ENCODE results near the gene HEPN1.
"Not testable (repeated sequence)": the region's sequence is repeated elsewhere in the genome, so short reads cannot be mapped to it uniquely, and the experiment has no call there.

The HEPN1 gene

DNA sequence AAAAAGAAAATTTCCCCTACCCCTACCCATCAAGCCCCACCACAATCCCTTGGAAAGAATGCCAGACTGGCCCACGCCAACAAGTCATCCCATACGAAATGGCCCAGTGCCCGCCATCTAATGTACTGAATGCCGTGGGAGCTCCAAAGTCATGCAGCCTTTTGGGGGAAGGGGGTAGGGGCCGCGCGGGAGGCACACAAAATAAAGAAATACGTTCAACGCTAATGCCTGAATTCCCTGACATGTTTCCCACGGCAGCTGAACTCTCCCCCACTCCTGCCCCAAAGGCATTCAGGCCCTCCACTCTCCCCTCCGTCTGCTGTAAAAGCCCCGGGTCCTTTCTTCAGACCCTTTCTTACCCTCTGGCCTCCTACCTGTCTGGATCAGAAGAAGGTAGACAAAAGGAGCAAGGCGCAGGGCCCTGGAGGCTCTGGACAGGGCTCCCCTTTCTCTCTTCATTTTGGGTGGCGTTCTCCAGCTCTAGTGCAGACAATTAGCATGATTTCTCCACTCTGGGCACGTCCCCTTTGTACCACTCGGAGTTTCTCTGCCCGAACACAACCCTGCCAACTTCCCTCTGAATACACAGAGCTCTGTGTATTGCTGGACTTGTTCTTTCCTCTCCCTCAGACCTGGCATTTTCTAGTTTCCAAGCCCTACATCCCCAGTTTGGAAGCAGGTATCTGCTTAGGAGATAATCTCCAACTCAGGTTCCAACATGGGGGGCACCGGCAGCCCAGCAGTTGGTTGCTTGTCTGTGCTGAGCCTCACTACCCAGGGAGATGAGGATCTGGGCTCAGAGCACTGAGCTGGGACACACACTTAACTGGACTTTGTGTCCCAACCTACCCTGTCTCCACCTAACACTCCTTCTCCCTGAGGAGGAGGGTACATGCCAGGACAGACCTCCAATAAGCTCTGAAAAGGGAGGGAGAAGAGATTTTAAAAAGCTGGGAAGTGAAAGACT lies 16.8 kb downstream of the HEPN1 start, which contains the start of gene HEPACAM:
Gene HEPACAM, minus strand, starts transcription at position 500 of the 967 bp plus-strand sequence. Its CDS starts 41 bp downstream, at position 459.
- DNase-seq = no peak
- in situ Hi-C loops (cut with MboI; ENCODE audit: low pct_unique_long_range_greater_than_20kb, low sequenced_read_pairs) = no loop called here

DNA sequence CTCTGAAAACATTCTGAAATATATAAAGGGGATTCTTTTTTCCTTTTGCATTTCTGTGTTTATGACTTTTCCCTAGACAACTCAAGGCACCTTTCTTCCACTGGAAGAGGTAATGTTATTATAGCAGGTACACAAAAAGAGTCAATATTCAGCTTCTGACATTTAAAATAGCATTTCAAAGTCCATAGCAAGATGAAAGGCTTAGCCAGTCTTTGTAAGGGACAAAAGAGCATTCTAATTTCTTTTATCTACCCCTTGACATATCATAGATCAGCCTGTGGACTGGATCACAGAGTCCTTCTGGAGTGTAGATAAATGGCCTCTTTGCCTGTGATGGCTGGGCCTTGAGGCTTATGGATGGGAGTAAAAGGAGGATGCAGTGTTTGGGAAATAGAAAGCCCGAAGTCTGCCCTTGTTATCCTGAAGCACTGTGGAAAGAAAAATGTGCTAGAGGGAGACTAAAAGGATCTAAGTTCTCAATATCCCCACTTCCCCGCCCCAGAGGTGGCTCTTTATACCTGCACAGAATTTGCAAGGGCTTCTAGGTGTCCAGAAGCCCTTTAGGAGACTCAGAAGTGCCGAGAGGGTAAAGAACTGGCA lies 18.4 kb downstream of the HEPN1 start:
- in situ Hi-C loops (cut with MboI; ENCODE audit: low pct_unique_long_range_greater_than_20kb, low sequenced_read_pairs) = no loop called here
- DNase-seq = no peak

DNA sequence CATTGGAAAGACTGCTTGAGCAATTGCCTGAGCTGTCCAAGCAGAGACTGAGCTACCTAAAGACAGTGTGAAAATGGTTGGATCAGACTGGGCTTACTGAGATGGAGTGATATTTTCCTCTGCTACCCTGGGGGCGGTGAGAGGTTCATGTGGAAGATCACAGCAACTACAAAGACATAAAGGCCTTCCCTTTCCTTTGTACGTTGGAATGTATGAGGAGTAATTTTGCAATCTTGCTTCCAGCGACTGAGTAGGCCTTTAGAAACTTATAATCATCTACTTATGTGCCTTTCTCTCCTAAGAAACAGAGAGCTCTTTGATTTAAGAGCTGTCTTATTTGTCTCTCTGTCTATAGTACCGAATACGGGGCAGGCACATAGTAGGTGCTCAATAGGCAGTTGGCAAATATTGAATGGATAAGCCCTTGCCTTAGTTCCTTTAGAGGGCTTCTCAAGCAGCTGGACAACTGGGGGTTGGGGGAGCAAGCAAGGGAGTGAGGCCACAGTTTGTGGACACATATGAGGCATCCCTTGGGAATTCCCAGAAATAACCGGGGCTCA lies 19.2 kb downstream of the HEPN1 start:
- in situ Hi-C loops (cut with MboI; ENCODE audit: low pct_unique_long_range_greater_than_20kb, low sequenced_read_pairs) = no loop called here
- no peak for DNase-seq

DNA sequence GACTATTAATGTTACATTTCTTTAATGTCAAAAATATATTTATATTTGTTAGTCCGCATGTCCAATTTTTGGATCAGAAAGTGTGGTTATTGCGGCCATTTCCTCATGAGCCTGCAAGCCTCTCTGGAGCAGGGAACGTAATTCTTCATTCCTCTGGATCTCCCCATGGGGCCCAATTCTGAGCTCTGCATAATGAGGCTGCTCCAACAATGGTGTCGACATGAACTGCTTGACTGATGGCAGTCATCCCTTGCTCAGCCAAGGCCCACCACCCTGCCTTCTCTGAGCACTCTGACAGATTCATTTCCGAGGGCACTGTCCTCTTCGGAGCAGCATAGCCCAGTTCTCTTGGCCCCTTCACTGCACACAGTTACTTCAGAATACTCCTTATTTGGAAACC lies 19.9 kb downstream of the HEPN1 start:
- DNase-seq = no peak
- in situ Hi-C loops (cut with MboI; ENCODE audit: low pct_unique_long_range_greater_than_20kb, low sequenced_read_pairs) = no loop called here

DNA sequence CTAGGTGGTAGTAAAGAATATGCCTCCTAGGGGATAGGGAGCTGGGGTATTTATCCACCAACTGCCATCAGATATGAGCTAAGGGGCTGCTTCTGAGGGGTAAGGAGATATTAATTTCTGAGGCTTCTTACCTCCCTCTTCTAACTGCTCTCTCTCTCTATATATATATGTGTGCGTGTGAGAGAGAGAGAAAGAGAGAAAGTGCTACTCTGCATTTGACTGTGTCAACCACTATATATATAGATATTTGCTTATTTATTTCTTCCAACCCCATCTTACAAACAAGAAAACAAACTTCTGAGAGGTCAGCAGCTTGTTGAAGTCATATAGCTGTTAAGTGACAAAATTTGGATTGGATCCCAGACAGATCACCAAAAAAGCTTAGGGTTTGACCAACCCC lies 22.7 kb downstream of the HEPN1 start:
- in situ Hi-C loops (cut with MboI; ENCODE audit: low pct_unique_long_range_greater_than_20kb, low sequenced_read_pairs) = no loop called here
- DNase-seq = no peak

DNA sequence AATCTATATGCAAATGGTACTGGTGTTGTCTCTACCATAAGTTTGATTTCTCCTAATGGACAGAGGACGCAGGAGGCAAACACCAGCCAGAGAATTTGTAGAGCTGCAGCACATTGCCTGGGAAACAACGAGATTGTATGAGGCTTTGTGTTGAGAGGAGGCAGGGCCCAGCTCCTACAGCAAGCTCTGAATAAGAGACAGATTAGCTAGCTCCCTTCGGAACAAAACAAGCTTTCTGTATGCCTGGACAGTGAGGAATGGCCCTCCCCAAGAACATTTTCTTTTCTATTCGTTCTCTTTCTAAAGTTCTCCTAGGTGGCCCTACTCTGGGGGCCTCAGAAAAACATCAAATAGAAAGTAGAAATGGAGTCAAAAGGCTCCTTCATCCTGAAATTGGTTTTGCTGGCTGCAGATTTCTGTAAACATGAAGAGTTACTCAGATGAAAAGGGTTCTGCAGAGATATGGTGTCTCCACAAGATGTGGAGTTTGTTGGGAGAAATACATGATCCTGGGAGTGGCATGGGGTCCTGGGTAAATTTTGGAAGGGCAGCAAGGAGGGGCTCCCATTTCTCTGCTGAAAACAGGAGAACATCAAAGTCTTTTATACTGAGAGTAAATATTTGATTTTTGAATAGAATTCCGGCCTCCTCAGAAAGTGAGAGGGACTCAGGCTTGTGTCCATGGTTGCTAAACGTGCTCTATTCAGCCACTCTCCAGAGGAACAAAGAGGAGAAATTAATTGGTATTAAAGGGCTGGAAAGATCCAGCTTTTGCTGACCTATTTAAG lies 23.6 kb downstream of the HEPN1 start:
- DNase-seq = no peak
- in situ Hi-C loops (cut with MboI; ENCODE audit: low pct_unique_long_range_greater_than_20kb, low sequenced_read_pairs) = no loop called here

DNA sequence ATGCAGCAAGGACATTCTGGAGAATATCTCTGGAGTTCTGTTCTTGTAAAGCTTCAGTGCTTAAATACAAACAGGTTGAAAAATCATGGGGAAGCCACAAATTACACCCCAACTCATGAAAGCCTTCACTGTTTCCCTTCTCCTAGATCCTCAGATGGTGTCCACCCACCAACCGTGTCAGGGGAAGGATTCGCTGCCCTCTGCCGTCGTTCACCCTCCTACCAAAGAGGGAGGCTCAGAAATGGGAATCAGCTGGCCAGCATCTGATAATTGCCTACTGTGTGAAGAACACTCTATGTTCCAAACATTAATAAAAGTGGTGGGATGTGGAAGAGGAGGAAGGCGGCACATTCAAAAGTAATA lies 24.2 kb downstream of the HEPN1 start:
- no peak for DNase-seq
- in situ Hi-C loops (cut with MboI; ENCODE audit: low pct_unique_long_range_greater_than_20kb, low sequenced_read_pairs) = no loop called here

DNA sequence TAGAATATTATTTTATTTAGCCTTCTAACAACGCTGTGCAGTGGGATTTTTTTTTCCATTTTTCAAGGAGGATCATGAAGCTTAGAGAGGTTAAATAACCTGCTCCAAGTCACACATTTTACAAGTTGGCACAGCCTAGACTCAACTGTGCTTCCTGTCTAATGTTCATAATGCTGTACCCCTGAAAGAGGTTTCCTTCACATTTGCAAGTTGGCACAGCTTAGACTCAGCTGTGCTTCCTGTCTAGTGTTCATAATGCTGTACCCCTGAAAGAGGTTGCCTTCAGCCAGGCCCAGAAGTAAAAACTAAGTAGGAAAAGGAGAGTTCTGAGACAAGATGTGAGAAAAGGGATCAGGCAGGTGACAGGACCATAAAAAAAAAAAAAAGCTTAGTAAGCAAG lies 24.7 kb downstream of the HEPN1 start:
- in situ Hi-C loops (cut with MboI; ENCODE audit: low pct_unique_long_range_greater_than_20kb, low sequenced_read_pairs) = no loop called here
- DNase-seq = no peak

DNA sequence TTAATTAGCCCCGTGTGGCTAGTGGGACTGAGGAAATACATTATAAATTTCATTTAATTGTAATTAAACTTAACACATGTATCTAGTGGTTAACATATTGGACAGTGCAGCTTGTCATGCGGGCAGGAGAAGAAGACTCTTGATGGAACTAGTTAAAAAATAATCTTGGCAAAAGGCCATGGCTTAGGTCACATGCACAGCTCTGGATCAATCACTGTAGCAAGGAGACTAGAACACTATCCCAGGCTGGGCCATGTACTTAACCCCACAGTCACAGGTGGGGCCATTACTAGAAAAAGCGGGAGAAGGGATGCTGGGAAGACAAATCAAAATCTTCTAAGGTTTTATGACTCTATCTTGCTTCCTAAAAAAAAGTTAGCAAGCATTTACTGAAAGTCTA lies 25.5 kb downstream of the HEPN1 start:
- no peak for DNase-seq

DNA sequence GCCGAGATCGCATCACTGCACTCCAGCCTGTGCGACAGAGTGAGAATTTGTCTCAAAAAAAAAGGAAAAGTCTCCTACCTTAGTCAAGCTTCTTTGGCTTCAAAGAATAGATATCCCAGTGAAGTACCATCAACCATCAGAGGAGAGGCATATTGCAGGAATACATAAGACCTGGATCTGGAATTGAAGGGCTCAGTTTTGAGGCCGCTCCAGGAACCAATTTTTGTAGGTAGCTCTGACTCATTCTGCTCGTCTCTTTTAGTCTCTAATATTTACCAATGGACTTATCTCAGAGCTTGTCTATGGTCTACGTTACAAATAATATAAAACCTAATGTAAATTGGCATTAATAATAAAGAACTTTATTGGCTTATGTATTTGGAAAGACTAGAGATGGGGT lies 26.8 kb downstream of the HEPN1 start:
- in situ Hi-C loops (cut with MboI; ENCODE audit: low pct_unique_long_range_greater_than_20kb, low sequenced_read_pairs) = no loop called here
- DNase-seq = no peak

More for the DNA sequence above, 25.5 kb downstream of the HEPN1 start:
- in situ Hi-C loops (cut with MboI; ENCODE audit: low pct_unique_long_range_greater_than_20kb, low sequenced_read_pairs) = no loop called here

DNA sequence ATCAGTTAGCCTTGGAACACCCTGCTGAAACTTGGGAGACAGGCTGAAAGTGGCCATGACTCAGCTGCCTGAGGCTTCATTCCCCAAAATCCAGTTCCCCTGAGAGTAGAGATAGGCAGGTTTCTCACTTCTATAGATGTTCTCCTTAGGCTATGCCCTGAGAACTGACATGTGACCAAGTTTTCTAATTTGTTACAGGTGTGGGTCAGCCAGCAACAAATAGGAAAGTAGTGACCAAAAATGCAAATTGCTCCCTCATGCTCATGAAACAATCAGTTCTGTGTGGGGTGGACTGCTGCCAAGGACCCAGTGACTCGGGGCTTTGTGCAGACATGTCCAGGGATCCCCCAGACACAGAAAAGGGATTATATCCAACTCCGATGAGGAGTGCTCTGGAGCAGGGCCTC lies 27.7 kb downstream of the HEPN1 start:
- no peak for DNase-seq
- in situ Hi-C loops (cut with MboI; ENCODE audit: low pct_unique_long_range_greater_than_20kb, low sequenced_read_pairs) = no loop called here

DNA sequence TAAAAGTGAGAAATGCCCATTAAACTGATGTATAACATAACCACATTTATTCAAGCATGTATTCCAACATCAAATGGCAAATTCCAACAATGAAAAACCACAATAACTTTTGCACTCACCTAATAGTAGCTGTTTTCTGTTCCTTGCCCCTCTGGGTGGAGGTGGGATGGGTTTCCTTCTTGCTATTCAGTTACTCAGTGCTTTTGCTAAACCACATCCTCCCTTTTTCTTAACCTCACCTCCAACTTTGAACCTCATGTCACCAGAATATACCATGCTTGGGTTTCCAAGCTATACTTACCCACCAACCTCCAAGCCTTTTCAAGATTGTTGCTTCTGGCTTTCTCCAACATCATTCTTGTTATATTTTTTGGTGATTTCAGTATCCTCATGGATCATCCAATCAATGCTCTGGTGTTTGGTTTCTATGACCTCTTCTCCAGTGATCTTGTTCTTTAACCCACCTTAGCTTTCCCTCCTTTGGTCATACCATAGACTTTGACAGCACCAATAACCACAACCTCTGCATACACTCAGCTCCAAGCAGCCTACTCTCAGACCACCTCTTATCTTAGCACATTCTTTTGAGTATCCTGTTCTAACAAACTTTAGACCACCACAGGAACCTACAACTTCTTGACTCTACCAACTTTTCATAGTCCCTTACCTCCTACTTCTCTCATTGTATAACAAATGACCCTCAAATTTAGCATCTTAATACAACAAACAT lies 31.7 kb downstream of the HEPN1 start:
- in situ Hi-C loops (cut with MboI; ENCODE audit: low pct_unique_long_range_greater_than_20kb, low sequenced_read_pairs) = no loop called here
- DNase-seq = no peak

DNA sequence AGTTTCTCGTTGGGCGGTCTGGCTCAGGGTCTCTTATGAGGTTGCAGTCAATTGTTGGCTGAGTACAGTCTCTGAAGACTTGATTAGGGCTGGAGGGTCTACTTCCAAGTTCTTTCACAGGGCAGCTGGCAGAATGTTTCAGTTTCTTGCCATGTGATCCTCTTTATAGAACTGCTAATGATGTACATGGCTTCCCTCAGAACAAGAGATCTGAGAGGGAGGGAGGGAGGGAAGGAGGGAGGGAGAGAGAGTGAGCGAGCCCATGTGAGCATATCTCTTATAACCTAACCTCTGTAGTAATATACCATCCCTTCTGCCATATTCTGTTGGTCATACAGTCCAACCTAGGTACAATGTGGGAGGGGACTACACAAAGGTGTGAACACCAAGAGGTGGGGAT lies 32.3 kb downstream of the HEPN1 start:
- in situ Hi-C loops (cut with MboI; ENCODE audit: low pct_unique_long_range_greater_than_20kb, low sequenced_read_pairs) = no loop called here
- no peak for DNase-seq

DNA sequence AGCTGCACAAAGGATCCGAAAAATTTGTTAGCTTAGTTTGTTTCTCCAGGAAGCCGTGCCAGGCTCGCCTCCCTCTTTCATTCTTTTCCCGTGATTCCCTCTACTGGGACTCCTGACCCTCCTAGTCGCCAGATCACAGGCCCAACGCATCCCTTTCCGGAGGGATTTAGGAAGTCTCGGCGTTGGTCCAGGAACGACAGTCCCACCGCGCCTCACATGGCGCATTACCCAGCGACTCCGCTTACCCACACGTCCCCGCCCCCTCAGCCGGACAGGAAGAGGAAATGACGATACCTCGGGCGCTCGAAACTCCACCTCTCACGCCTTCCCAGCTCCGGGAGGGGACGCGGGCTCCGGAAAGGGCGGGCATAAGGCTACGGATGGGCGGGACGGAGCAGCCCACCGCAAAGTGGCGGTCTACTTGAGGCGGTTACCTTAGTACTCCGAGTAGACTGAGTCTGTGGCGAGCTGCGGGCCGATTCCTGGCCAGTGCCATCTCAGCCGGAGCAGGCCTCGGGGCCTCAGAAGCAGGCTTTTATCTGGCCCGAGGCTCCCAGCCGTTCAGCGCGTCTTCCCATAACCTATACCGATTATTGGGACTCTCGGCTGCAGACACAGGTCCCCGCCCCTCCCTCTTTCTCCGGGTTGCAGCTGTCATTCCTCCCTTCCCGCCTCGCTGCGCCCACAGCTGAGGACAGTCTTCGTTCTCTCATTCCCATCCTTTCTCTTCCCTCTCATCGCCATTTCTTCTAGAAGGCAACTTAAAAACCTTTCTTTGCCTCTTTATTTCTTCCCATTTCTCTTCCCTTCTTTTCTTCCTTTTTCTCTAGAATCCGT lies 34.9 kb downstream of the HEPN1 start, which contains the start of gene CCDC15:
Gene CCDC15, plus strand, starts transcription at position 450 of the 837 bp plus-strand sequence. CDS start 531 bp downstream, outside the sequence.
- peak; percentile 98 for DNase-seq
- in situ Hi-C loops (cut with MboI; ENCODE audit: low pct_unique_long_range_greater_than_20kb, low sequenced_read_pairs) = no loop called here

DNA sequence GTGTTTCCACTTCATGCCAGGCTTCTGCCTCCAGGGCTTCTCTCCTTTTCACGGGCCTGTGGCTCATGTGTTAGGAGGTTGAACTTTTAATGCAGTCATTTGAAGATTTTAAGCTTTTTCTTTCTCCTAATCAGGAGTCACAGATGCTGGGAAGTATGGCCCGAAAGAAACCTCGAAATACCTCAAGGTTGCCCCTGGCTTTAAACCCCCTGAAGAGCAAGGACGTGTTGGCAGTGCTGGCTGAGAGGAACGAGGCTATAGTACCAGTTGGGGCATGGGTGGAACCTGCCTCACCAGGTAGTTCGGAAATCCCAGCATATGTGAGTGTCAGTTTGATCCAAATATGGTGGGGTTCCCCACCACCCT lies 35.5 kb downstream of the HEPN1 start:
- in situ Hi-C loops (cut with MboI; ENCODE audit: low pct_unique_long_range_greater_than_20kb, low sequenced_read_pairs) = no loop called here
- no peak for DNase-seq

DNA sequence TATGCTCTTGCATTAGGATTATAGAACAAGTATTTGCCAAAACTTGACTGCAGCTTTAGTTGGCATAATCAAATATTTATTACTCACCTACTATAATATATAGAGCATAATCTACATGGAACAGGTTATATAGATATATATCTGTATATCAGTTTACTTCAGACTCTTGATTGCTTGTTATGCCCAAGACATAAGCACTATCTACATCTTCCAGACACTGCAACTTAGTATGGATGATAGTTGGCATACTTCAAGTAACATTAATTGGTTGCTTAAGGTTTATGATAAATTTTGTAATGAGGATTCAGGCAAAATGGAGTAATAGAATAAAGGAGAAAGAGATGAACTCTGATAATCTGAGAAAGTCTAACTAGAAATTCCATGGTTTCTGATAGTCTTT lies 36.0 kb downstream of the HEPN1 start:
- in situ Hi-C loops (cut with MboI; ENCODE audit: low pct_unique_long_range_greater_than_20kb, low sequenced_read_pairs) = no loop called here

DNA sequence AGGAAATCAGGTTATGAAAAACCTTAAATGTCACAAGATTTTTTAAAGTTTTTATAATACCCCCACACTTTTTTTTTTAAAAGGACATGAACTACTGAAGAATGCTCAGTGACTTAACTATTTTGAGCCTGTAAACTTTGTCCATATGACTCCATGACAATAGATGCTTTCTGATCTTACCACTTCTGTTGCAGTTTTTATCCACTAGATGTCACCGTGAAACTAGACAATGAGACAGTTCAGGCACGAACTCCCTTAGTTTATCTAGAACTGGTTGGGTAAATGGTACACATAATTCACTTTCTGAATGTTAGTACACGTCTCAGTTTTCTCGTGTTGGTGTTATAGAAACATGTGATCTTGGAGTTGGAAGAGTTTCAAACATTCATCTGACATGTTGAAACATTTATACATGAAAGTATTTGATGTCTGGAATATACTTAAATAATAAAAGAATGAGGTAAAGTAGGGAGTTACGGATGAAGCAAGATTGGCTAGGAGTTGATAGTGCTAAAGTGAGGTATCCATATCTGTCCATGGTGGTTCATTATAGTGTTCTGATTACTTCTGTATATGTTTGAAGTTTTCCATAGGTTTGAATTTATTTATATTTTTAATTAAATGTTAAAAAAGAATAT lies 43.0 kb downstream of the HEPN1 start:
- peak; percentile 74 for DNase-seq
- in situ Hi-C loops (cut with MboI; ENCODE audit: low pct_unique_long_range_greater_than_20kb, low sequenced_read_pairs) = no loop called here

More for the DNA sequence above, 36.0 kb downstream of the HEPN1 start:
- DNase-seq = no peak

DNA sequence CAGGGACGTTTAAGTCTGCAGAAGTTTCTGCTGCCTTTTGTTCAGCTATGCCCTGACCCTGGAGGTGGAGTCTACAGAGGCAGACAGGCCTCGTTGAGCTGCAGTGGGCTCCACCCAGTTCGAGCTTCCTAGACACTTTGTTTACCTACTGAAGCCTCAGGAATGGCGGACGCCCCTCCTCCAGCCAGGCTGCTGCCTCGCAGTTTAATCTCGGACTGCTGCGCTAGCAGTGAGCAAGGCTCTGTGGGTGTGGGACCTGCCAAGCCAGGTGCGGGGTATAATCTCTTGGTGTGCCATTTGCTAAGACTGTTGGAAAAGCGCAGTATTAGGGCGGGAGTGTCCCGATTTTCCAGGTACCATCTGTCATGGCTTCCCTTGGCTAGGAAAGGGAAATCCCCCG lies 49.1 kb downstream of the HEPN1 start:
- DNase-seq; in situ Hi-C loops (cut with MboI; ENCODE audit: low pct_unique_long_range_greater_than_20kb, low sequenced_read_pairs): not testable (repeated sequence)

Data from KBM-7 (cell line).